Activated CD4-positive, CD25-positive, alpha-beta regulatory T cell (primary cell): ENCODE data around the gene CRYBG1.

ENCODE experiments used
- DNase-seq, 4 experiments: peaks; one replicate each; lab custom pipeline; 2025; lab: John Stamatoyannopoulos, UW

The CRYBG1 gene

DNA sequence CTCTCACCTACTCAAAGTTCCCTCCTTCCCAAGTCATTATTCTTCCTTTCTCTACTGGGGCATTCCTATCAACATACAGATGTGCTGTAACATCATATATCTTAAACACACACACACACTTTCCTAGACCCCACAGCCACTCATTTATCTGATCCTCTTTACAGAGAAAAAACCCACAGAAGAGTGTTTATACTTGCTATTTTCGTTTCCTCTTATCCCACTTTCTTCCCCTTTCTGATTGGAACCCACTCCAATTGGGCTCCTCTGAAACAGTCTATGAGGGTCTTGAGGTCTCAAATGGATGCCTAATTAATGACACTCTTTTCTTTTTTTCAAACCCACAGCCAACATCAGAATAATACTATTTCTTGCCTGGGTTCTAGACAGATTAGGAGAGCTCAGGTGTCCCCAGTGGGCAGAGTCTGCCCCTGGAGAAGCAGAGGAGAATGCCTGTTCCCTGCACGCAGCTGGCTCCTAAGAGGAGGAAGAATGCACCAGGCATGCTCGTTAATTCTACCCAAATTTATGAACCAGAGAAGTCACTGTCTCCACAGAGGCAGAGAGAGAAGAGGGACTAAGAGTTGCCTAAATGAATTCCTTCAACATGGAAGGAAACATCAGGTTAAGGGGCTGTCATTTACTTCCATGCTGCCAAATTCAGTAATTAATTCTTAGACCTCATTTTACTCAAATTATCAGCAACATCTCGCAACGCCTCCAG is 65.9 kb downstream of the CRYBG1 start:
- DNase-seq, result no peak

DNA sequence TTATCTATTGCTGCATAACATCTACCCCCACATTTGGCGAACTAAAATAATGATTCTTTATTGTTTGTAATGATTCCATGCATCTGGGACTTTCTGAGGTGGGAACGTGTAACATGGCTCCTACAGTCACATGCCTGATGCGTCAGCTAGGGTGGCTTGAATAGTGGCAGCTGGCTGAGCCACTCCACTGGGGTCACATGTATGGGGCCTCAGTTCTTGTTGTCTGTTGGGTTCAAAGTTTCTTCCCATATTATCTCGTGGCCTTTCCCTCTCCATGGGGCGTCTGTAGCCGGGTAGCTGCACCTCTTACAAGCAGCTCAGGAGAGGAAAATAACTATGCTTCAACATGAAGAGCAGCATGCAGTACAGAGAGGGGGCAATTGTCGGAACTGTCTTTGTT is 69.9 kb downstream of the CRYBG1 start:
- DNase-seq, result no peak

DNA sequence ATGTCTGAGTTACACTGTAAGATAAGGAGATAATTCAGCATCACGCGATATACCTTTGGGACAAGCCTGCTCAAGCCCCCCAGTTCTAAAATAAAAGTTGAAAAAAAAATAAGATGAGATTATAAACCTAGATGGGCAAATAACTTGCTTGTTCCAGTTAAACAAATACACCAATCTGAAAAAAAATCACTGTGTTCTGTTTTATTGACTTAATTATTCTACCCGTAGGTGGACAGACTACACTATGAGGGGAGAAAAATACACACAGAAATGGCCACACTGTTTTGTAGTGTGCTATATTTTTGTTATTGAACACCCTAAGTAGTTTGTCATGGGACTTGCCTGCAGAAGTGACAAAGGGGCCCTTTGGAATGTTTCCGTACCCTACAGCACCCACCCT is 70.9 kb downstream of the CRYBG1 start:
- DNase-seq, result no peak

DNA sequence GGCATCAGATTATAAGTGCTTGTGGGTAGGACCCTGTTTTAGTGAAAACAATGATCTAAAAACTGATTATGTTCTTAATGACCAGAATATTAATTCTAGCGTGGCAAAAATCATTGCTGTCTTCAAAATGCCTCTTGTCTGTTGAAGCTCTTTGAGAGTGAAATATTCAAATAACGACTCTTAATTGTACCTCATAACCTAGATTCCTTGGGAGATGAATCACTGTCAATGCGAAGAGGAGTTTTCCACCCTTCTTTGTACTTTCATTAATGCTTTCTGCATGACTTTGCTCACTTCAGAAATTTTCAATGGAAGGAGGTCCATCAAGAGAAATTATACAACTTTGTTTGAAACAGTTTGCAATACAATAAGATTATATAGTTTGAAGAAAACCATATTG is 71.5 kb downstream of the CRYBG1 start:
- DNase-seq, result no peak

DNA sequence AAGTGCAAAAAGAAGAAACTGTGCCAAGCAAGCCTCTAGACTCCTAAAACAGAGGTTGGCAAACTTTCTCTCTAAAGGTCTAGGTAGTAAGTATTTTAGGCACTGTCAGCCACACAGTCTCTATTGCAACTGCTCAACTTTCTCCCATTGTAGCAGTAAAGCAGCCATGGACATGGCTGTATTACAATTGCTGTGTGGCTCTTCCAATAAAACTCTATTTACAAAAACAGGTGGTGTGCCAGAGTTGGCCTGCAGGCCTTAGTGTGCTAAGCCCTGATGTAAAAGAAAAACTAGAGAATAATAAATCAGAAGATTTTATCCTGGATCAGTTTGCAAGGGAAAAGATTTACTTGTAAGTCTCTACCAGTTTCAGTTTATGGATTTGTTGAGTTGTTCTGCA is 74.0 kb downstream of the CRYBG1 start:
- no peak for DNase-seq

DNA sequence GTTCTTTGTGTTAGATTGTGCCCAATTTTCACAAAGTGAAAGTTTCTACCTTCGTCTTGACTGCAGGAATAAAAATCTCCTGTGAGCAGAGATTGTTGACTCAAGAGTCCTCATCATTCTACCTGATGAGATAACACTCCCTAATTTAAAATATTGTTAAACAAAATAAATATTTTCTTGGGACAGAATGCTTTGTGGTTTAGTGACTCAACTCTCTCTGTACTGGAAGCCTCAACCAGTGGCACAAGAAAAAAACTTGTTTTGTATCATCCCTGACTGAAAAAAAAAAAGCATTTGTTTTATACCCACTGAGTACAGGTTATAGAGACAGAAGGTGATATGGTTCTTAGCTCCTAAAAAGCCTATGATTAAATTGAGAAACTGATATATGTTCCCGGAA is 78.9 kb downstream of the CRYBG1 start:
- DNase-seq, result no peak

DNA sequence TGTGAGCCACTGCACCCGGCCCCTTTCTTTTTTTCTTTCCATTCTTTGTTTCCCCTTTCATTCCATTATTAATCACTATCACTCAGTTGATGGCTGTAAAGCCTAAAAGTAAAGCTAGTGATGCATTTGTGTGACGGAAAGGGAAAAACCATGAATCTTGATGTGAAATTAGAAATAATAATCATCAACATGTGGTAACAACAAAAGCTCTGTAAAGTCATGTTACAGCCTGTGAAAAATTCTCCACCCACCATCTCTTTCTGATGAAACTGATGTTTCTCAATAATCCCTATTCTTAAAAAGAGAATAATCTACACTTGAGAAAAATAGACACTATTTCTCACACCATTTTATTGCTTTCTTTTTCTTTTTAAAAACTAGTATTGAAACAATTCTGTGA is 80.0 kb downstream of the CRYBG1 start:
- no peak for DNase-seq

DNA sequence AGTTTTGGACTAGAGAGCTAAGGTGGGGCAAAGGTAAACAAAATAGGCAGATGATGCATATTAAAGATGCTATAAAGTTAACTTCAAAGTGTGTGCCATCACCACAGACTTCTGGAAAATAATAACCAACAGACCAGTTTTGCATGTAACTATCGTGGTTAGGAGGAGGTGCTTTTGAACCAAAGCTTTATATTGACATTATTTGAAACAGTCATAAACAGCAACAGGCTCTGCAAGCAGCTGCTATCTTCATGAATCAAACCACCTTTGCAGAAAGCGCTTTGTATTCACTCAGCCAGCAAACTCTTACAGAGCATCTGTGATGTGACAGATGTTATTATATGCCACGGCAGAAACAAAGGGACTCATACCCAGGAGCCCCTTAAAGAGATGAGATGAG is 81.9 kb downstream of the CRYBG1 start:
- no peak for DNase-seq

DNA sequence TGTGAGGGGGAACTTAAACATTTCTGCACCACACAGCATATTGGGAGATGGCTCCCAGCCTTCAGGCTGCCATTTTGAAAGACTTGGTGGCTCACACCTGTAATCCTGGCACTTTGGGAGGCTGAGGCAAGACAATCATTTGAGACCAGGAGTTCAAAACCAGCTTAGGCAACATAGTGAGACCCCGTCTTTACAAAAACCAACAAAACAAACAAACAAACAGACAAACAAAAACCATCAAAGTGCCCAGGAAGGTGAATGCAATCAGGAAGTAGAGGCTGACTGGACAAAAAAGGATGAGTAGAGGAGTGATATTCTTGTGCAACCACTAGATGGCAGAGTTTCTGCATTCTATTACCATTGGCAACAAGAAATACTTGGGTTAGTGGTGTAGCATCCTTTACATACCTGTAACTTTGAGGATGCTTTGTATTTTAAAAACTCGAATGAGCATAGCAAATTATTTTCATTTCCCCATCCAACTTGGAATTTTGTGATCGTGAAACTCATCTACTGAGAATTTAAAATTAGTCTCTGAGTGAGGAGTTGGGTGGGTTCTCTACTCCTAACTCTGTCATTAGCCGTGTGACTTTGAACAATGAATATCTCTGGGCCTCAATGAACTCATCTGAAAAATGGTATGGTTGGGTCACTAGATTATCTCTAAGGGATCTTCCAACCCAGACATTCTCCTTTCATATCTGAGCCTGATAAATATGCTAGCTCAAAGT is 84.4 kb downstream of the CRYBG1 start:
- DNase-seq, result no peak

DNA sequence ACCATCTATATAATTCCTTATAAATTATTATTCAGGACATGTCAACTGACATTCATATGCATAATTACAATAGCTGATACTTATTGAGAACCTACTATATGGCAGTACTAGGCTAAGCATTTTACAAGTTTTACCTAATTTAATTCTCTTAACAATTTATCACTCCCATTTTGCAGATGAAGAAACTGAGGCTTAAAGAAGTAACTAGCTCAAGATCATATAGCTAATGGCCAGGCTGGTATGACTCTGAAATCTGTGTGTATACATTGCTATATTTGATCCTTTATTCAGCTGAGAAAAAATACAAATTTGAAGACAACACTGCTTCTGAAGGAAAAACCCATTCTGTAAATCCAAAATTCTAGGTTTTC is 85.0 kb downstream of the CRYBG1 start:
- DNase-seq, result no peak

DNA sequence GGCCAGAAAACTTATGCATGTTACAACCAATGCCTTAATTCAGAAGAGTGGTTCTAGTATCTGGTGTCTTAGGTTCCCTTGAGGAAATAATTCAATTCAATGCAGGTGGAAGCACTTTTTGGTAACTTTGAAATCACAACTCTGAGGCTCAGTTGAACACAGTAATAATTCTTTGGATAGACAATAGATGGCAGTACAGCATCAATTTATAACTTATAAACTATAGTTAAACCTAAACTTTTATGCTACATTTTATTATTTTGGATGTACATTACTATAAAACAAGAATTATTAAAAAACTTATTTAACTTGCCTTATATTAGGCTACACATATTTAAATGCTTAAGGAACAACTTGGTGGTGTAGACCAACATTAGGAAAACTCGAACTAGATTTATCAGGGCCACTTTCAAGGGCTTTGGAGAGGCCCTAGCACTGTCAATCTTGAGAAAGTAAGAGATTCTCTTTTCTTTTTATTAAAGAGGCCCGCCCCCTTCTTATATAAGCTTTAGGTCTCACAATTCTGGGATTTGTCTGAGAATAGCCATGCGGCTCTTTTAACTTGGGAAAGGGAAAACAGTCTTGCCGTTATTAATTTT is 85.9 kb downstream of the CRYBG1 start:
- DNase-seq, result no peak

DNA sequence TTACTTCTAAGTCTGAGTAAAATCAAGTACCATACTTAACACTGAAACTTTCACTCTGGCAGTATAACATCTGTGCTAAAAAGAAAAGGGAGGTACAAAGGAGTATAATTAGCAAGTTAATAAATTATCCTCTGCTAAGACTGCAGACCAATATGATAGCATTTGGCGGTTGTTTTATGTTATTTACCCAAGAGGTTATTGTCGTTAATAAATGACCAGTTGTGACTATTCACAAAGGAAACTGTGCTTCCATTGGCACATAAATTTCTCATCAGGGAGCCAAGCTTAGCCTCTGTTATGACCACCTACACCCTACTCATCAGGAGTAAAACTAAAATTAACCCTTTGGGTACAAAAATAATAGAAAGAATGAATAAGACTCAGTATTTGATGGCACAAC is 86.5 kb downstream of the CRYBG1 start:
- no peak for DNase-seq

DNA sequence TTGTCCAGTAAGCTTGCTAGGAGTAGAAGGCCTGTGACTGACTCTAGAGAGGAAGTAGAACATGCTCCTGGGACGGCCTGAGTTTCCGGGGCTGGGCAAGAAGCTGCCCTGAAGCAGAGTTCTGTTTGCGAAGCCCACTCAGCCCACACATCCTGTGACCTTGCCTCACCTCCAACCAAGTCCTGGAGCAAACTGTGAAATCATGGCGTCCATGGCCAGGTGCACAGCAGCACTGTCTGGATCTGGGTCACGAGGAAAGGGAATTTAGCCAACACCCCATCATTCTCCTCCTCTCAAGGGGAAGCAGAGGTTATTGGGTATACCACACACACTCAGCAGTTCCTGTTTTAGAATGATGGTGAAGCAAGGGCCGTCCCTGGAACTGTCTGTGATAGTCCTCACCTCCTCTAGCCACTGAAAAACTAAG is 87.5 kb downstream of the CRYBG1 start:
- DNase-seq, result no peak

DNA sequence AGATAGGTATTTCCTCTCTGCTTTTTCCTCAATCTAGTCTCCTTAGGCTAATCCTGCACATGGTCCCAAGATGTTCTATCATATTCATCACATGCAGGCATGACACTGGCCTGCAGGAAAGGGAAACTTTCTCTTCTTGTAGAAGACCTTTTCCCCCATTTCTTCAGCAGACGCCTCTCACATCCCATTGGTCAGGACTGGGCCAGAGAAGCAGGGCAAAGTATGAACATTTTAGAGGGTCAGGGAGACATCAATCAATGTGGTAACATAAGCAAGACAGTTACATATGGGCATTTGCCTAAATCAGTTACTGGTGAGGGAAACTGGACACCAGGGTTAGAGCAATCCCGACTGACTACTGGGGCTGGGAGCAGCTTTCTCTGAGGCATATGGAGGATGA is 90.1 kb downstream of the CRYBG1 start:
- DNase-seq, result no peak

DNA sequence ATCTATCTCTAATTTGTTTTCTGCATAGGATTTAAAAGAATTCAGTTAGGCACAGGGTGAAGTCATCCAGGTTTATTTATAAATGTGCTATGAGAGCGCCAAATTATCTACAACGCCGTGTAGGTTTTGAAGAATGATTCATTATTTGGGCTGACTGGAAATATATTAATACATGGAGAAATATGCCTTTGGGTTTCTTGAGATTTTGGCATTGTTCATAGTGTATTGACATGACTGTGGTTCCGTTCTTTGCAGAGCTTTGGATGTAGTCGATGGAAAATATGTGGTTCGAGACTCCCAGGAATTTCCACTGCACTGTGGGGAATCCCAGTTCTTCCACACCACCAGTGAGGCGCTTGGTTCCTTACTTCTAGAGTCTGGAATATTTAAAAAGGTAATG is 90.9 kb downstream of the CRYBG1 start:
- no peak for DNase-seq

DNA sequence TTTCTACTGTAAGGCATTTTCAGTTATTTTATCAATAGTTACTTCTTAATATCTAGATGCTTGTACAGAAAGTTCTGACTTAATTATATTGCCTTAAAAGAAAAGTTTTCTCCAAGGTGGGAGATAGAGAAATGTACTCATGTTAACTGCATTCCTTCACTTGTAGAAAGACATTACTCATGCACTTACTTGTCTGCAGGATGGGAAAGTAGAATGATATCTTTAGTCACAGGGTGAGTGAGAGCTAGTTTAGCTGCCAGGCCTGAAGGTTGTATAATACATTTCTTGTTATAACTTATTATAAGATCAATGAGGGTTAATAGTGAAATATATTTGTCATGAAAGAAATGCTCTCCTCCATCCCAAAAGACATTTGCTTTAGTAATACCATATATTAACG is 92.1 kb downstream of the CRYBG1 start:
- no peak for DNase-seq

DNA sequence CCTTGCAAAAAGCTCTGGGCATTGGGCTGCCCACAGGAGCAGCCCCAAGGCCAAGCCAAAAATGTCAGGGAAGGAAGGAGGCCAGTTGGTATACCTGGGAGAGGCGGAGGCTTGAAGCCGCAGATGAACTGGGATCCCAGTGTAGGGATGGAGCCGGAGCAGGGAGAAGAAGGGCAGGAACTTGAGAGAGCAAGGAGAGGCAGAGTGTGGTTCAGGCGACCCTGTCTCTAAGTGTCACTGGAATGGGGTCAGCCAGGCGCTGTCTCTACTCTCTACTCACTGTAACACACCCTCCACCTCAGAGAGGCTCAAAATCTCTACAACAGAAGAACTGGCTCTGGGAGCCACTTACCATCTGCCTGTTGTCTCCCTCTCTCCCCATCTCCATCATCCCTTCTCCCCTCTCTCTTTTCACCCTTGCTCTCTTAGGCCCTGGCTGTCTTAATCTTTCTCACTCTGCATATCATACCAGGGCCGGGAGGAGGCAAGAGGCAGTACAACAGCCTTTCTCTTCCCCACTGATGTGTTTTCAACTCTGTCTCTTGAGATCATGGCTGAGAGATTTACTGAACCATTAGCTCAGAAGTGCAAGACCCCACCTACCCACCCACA is 93.3 kb downstream of the CRYBG1 start:
- no peak for DNase-seq

DNA sequence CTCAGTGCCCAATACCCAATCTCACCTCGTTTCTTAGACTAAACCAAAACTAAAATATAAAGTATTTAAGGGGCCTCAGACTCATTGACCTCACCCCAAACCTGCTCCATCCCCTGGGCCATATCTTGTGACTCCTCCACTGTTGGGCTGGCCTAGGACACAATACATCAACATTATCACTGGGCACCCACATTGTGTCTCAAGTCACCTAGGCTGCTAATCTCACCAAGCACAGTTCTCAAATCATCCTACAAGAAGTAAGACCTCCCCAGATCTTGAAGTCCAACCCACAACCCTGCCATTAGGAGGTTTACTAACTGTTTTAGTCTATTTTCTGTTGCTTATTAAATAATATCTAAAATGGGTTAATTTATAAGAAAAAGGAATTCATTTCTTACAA is 96.2 kb downstream of the CRYBG1 start:
- no peak for DNase-seq

DNA sequence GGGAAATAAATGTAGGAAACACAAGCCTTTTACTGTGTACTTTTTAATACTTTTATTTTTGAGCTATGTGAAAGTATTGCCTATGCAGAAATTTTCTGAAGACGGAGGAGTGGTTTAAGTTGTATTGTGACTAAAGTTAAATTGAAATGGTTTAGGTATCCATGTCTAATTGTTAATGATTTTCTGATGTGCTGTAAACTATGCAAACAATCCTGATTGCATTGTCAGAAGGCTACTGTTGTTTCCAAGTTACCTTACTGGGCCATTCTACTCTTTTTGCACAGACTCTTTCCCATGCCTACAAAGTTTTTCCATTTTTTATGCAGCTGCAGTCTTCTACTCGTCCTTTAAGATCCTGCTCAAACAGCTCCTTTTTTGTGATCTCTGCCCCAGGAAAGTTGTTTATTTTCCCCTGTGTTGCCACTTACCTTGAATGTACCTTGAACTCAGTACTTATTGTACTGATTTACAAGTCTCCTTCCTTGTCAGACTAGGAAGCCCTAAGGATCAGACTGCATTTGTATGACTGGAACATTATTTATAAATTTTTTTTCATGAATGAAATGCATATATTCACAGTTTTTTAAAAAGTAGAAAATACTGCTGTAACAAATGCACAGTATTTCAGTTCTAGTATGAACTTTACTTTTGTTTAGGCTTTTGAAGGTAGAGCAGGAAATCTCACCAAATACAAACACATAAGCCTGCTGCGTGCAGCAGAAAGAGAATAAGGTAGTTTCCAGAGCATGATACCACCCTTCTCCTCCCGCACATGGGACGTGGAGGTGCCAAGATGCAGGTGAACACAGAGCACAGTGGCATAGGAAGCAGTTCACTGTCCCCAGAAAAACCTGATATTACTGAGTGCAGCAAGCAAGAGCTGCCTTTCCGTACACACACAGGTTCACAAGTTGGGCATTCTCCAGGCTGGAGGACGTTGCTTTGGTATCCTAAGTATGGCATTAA is 97.8 kb downstream of the CRYBG1 start:
- no peak for DNase-seq

DNA sequence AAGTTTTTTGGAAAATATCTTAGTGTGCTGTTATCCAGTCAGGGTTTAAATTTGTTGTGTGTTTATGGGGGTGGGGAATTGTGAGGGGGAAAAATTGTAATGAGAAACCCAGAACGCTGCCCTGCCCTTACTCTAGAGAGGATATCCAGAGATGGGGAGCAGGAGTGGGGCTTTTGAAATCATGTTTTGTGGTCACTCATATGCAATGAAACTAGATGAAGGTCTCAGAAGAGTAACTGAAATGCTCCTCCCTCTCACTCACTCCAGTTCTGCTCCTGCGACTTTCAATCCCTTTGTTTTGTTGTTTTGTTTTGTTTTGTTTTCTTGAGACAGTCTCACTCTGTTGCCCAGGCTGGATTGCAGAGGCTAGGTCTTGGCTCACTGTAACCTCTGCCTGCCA is 100.0 kb downstream of the CRYBG1 start:
- DNase-seq, result no peak

DNA sequence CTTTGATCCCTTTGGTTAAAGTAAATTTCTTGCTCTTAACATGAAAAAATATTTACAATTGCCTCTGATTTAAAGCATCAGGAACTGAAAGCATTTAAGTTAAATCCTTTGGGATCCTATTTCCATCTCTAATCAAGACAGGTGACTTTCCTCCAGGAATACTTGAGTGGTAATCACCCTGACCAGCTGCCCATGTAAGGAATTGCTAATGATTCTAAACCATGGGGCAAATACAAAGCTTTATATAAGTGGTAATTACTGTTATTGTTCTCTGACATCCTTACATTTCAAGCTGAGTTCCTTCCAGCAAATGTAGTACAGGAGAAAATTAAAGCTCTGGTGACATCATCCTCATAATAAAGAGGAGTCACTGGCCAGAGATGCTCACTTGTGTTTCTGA is 100.6 kb downstream of the CRYBG1 start:
- DNase-seq, result no peak
